B cell (primary cell): ENCODE data around the gene GTSF1L.

Source experiments
- CTCF ChIP-seq: fragments of 200-600 bp; IDR thresholded peaks from one replicate; pipeline ENCODE4 v1.8.0; 2022; ENCODE audit warnings: antibody characterized with exemption, mild to moderate bottlenecking
- EZH2 ChIP-seq: IDR thresholded peaks from 2 replicates; pipeline ENCODE4 v1.6.1; 2012; ENCODE audit warnings: borderline replicate concordance, low read depth, mild to moderate bottlenecking, moderate library complexity, low read length; ENCODE audit not compliant: insufficient read depth, poor library complexity, severe bottlenecking

GRCh38 chr20:43761386-43762340 is 34.9 kb upstream of the GTSF1L start:
- TF ChIP-seq CTCF = no peak
- TF ChIP-seq EZH2 = no peak
